GM12874 (cell line): ENCODE data around the gene SRGN.

Source experiments
- CTCF ChIP-seq: IDR thresholded peaks from 2 replicates; pipeline ENCODE4 v1.5.1; 2011; ENCODE audit warnings: low read depth, mild to moderate bottlenecking, control low read depth, low read length, moderate library complexity; ENCODE audit not compliant: insufficient read depth

SRGN gene

DNA sequence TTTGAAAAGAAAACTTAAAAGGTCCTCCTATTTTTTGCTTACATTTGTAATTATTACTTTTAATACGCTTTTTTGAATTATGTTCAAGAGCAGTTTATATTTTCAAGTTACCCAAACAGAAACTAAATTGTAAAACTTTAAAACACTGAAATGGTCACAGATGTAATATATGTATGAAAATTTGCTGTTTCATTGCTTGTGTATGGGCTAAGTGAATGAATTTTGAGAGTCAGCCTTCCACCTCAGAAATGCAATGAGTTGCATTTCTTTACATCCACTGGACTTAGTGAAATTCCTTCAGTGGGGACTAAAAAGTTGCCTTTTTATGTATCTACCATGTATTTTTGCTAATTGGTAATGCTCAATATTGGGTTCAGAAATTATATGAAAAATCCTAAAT lies 37.7 kb downstream of the SRGN start:
- TF ChIP-seq CTCF: no peak

- no peak for TF ChIP-seq CTCF
Observed at GRCh38 chr10:69130251-69130650, 42.3 kb downstream of the SRGN start.

DNA sequence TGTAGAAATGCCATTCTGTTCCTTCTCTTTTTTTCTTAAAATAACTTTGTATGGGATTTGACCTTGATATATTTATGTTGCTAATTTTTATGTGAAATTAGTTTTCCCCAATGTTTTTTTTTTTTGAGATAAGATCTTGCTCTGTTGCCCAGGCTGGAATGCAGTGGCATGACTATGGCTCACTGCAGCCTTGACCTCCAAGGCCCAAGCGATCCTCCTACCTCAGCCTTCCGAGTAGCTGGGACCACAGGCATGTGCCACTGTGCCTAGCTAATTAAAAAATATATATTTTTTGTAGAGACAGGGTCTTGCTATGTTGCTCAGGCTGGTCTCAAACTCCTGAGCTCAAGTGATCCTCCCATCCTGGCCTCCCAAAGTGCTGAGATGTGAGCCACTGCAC lies 52.1 kb downstream of the SRGN start:
- no peak for TF ChIP-seq CTCF

DNA sequence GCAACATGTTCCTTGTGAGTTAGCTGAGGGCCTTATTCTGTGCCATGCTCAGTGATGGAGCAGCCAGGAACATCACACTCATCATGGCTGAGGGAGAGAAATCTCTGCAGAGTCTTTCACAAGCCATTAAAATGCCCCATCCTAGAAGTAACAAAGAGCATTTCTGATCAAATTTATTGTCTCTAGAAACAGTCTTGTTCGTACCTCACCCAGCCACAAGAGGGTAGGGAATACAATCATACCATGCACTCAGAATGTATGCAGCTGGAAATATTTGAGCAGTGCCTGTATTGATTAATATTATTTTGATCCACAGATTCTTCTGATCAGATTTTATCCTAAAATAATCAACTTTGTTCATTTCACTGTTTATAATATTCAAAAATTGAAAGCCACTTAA lies 53.4 kb downstream of the SRGN start:
- TF ChIP-seq CTCF: no peak

GRCh38 chr10:69142983-69143382 lies 55.1 kb downstream of the SRGN start:
- no peak for TF ChIP-seq CTCF

- TF ChIP-seq CTCF: no peak
Observed at GRCh38 chr10:69145329-69145728, 57.4 kb downstream of the SRGN start.

DNA sequence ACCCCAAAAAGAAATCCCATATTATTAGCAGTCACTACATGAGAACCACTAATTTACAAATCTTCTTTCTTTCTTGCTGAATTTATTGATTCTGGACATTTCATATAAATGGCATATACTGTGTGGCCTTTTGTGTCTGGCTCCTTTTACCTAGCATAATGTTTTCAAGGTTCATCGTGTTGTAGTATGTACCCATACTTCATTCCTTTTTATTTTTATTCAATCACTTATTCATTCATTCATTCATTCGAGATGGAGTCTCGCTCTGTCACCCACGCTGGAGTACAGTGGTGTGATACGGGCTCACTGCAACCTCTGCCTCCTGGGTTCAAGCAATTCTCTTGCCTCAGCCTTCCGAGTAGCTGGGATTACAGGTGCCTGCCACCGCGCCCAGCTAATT lies 58.0 kb downstream of the SRGN start:
- TF ChIP-seq CTCF: no peak

- TF ChIP-seq CTCF: no peak
Observed at GRCh38 chr10:69146759-69147158, 58.9 kb downstream of the SRGN start.
